Type B pancreatic cell (in vitro differentiated cells): ENCODE data around the gene ADAM22. TPM values are rescaled to one million over a fixed set of nuclear protein-coding genes. Genes with fewer than 3 reads are reported as not detected.

Source experiments
- DNase-seq: peaks from one replicate; pipeline ENCODE4 v3.0.0; 2021; ENCODE audit warnings: mixed read lengths; ENCODE audit not compliant: unreplicated experiment; ENCODE audit errors: extremely low spot score
- H3K27ac Mint-ChIP-seq: 2 replicates; pipeline ENCODE4 v1.8.0; 2021; ENCODE audit warnings: mild to moderate bottlenecking, mixed read lengths
- H3K27me3 Mint-ChIP-seq: 2 replicates; pipeline ENCODE4 v1.8.0; 2021; ENCODE audit warnings: mixed read lengths
- H3K36me3 Mint-ChIP-seq: 2 replicates; pipeline ENCODE4 v1.8.0; 2021; ENCODE audit warnings: mixed read lengths
- H3K4me1 Mint-ChIP-seq: one replicate; pipeline ENCODE4 v1.8.0; 2021; ENCODE audit warnings: mixed read lengths; ENCODE audit not compliant: unreplicated experiment
- H3K4me3 Mint-ChIP-seq: 2 replicates; pipeline ENCODE4 v1.8.0; 2021; ENCODE audit warnings: mild to moderate bottlenecking, mixed read lengths
- H3K9me3 Mint-ChIP-seq: 2 replicates; pipeline ENCODE4 v1.8.0; 2021; ENCODE audit warnings: mixed read lengths
- CTCF ChIP-seq: fragments of 200-600 bp; sonication (generic); conservative IDR thresholded peaks from 2 replicates; pipeline ENCODE4 v1.5.0; 2021; ENCODE audit warnings: antibody characterized with exemption, mild to moderate bottlenecking
- total RNA-seq: library from RNA; stranded (reverse); gene quantifications from 2 replicates; pipeline ENCODE4 v1.2.1, GENCODE V29; 2021; ENCODE audit warnings: low replicate concordance

The ADAM22 gene
- total RNA-seq, 1 donor from 2014 or later = 8.1 TPM

- Mint-ChIP-seq H3K9me3 (no peaks in the 10 kb centered on the region), H3K4me1 (no peaks in the 10 kb centered on the region), H3K4me3 (no peak overlapping the region), H3K27me3 (no peaks in the 10 kb centered on the region), H3K36me3 (no peaks in the 10 kb centered on the region), H3K27ac (no peak overlapping the region)
- peak; percentile 79 for TF ChIP-seq CTCF
- no peak for DNase-seq
These were observed 235.8 kb downstream of the ADAM22 start for GRCh38 chr7:88169717-88170320.

DNA sequence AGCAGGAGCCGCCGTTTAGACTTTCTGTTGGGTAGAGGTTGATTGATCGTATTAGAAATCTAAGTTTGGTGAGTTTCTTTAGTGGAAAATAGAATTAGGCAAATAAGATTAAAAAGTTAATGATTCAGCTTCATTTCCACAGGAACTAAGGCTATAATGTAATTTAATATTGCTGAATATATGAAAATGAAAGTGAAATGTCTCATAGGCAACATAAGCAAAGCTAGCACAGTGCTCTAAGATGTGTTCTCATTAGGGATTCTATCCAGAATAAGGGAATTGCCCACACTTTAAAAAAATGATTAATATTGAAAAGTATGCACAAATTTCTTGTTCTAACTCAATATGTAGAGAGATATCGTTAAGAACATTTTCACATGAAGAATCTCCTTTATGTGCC is 238.8 kb downstream of the ADAM22 start:
- Mint-ChIP-seq H3K4me1 (no peaks in the 10 kb centered on the region), H3K27me3 (no peaks in the 10 kb centered on the region), H3K4me3 (no peak overlapping the region), H3K27ac (no peak overlapping the region), H3K36me3 (no peaks in the 10 kb centered on the region), H3K9me3 (no peaks in the 10 kb centered on the region)
- TF ChIP-seq CTCF = no peak
- DNase-seq = no peak

DNA sequence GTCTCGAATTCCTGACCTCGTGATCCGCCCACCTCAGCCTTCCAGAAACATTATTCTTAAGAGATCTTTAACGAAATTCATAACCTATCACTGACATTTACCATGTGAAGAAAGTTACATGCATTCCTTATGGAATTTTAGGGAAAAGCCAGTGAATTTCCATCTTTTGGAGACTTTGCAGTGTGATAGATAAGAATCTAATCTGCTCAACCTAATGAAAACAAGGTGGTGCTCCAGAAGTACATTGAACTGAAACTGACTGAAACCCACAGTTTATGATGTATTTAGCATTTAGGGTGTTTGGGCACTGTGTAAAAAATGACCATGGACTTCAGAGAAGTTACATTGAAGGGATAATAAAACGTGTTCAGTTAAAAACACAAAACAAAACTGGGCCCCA is 242.1 kb downstream of the ADAM22 start:
- DNase-seq = no peak
- Mint-ChIP-seq H3K27me3 (no peaks in the 10 kb centered on the region), H3K36me3 (no peaks in the 10 kb centered on the region), H3K27ac (no peak overlapping the region), H3K9me3 (no peaks in the 10 kb centered on the region), H3K4me1 (no peaks in the 10 kb centered on the region), H3K4me3 (no peak overlapping the region)
- no peak for TF ChIP-seq CTCF

- no peaks in the 10 kb centered on the region for H3K9me3 Mint-ChIP-seq
These were observed 249.0 kb downstream of the ADAM22 start for GRCh38 chr7:88183051-88183450.

GRCh38 chr7:88184848-88185304 is 250.8 kb downstream of the ADAM22 start:
- no peaks in the 10 kb centered on the region for H3K27me3 Mint-ChIP-seq
- TF ChIP-seq CTCF = no peak
- no peaks in the 10 kb centered on the region for H3K36me3 Mint-ChIP-seq
- no peaks in the 10 kb centered on the region for H3K4me1 Mint-ChIP-seq
- no peak overlapping the region for H3K4me3 Mint-ChIP-seq
- DNase-seq = no peak
- H3K9me3 Mint-ChIP-seq = no peaks in the 10 kb centered on the region
- H3K27ac Mint-ChIP-seq = no peak overlapping the region

More at GRCh38 chr7:88183051-88183450, 249.0 kb downstream of the ADAM22 start:
- no peaks in the 10 kb centered on the region for H3K4me1 Mint-ChIP-seq
- DNase-seq = no peak
- no peak overlapping the region for H3K27ac Mint-ChIP-seq
- H3K27me3 Mint-ChIP-seq = no peaks in the 10 kb centered on the region
- no peaks in the 10 kb centered on the region for H3K36me3 Mint-ChIP-seq
- H3K4me3 Mint-ChIP-seq = no peak overlapping the region
- no peak for TF ChIP-seq CTCF

DNA sequence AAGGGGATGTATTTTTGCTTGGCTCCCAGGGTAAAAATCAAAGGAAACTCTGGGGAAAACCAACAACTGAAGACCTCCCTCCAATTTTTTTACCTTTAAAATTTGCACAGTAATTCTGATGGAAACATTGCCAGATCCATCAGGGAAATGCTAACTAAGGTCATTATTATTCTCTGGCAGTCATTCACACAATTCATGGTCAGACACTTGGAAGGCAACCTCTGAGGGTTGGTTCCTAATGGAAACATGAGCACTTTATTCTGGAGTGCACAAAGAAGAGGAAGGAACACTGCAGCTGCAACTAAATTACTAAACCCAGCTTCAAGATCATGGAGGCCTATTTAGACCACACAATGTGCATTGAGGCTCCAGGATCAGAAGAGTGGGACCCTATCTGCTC is 251.6 kb downstream of the ADAM22 start:
- Mint-ChIP-seq H3K4me1 (no peaks in the 10 kb centered on the region), H3K36me3 (no peaks in the 10 kb centered on the region), H3K4me3 (no peak overlapping the region), H3K9me3 (no peaks in the 10 kb centered on the region), H3K27me3 (no peaks in the 10 kb centered on the region), H3K27ac (no peak overlapping the region)
- TF ChIP-seq CTCF = no peak
- DNase-seq = no peak
